Embryonic facial prominence (tissue), 1 donor: ENCODE results near the gene TMEM86B.
"Not testable (repeated sequence)": the region's sequence is repeated elsewhere in the genome, so short reads cannot be mapped to it uniquely, and the experiment has no call there.

Experiments used
- DNase-seq: peaks from one replicate; pipeline ENCODE4 v3.0.0-alpha.2; 2016; ENCODE audit errors: extremely low spot score

TMEM86B gene

GRCh38 chr19:55220525-55220924 lies 8.0 kb downstream of the TMEM86B start:
- no peak for DNase-seq

DNA sequence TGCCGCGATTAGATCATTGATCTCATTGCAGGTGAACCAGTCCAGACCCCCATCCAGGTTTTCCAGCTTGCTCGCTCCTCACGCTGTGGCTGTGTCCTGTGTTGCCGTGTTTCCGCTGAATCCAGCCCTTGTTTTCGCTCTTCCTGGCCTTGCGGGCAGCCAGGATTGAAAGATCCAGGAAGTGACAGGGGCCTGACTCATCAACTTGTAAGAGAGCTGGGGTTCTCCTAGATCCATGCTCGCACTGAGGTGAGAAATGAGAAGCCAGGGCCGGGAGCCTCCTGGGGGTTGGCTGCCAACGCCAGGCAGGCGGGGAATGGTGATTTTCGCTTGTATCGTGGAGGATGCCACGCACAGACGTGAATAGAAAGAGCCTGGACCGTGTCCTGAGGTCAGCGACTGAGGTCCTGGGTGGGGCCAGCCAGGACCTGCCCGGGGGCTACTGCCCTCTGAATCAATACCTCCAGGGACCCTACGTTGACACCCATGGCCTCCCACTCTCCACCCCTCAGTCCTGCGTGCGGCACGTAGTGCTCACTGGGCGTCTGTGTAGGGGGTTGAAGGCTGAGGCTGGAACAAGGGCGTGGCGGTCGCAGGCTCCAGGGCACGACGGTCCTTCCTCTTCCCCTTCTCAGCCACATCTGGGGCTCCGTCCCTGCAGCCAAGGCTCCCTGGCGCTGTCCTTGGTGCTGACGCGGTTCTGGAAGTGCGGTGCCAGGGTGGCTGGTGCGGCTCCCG lies 11.9 kb downstream of the TMEM86B start:
- DNase-seq: peak; percentile 11

GRCh38 chr19:55213547-55213946 lies 15.0 kb downstream of the TMEM86B start:
- no peak for DNase-seq

DNA sequence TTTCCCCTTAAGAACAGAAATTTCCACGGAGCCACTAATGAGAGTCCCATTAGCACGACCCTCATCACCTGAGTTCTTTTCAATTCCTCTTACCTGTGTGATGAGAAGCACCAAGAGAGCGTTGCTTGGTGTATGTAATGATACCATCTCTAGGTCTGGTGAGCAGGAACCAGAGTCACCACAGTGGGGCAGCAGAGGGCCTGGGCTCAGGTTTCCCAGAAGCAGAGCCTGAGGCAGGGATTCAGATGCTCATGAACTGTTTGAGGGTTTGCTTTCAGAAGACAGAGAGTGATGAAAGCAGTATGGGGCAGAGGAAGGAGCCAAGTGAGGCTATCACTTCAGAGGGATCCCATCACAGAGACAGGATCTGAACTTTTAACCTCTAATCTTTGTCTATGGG lies 16.1 kb downstream of the TMEM86B start:
- no peak for DNase-seq

DNA sequence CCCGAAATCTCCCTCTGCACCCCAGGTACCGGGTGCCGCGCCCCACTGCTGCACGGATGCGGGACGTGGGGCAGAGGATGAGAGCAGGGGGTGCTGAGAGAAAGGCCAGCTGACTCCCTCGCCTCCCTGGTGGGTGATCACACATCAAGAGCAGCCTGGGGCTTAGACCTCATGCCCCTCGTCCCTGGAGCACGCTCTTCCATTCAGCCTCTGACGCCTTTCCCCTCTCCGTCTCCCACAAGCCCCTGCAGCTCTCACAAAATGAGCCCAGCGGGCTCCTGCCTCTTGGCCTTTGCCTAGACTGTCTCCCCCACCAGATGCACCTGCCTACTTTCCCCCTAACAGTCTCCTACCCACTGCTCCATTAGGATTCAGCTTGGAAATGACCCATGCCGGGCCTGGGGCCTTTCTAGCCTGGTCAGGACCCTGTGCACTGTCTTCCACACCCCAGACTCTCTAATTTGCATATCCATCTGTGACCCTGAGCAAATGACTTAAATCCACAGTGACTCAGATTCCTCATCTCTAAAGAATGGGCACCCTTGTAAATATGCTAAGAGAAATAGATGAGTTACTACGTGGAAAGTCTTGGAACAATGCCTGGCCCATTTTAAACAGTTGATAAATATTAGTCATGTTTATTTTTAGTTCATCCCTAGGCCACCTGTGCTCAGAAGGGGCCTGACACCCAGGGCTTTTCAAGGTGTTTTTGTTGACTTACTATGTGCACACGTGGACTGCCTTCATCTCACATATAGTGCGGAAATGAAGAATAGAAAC lies 18.7 kb downstream of the TMEM86B start:
- DNase-seq: no peak

DNA sequence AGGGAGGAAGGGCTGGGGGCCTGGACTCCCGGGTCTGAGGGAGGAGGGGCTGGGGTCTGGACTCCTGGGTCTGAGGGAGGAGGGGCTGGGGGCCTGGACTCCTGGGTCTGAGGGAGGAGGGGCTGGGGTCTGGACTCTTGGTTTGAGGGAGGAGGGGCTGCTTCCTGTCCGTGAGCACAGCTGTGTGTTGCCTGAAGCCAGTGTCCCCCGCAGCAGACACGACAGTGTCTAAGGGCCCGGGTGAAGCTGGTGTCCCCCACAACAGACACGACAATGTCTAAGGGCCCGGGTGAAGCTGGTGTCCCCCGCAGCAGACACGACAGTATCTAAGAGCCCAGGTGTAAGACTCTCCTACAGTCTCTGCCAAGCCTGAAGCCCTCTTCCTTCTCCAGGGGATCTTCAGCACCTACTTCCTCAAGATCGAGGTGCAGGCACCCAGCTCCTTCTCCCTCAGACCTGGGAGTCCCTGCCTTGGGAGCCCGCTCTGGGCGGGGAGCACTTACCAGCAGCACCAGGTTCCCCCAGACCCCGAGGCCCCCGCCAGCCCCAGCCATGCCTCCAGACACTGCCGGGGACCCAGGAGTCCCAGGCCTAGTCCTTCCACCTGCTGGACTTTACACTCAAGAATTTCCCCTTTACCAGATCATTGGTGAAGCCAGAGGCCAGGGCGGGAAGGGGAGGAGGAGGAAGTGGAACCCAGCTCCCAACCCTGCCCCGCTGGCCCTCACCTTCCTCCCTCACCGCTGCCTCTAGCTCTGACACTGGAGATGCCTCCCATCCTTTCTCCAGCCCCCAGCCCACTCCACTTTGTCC lies 19.5 kb downstream of the TMEM86B start, which contains the start of gene PTPRH:
PTPRH (minus strand) TSS at position 622 of the 813 bp plus-strand sequence; CDS start at position 554, 68 bp downstream.
- no peak for DNase-seq

DNA sequence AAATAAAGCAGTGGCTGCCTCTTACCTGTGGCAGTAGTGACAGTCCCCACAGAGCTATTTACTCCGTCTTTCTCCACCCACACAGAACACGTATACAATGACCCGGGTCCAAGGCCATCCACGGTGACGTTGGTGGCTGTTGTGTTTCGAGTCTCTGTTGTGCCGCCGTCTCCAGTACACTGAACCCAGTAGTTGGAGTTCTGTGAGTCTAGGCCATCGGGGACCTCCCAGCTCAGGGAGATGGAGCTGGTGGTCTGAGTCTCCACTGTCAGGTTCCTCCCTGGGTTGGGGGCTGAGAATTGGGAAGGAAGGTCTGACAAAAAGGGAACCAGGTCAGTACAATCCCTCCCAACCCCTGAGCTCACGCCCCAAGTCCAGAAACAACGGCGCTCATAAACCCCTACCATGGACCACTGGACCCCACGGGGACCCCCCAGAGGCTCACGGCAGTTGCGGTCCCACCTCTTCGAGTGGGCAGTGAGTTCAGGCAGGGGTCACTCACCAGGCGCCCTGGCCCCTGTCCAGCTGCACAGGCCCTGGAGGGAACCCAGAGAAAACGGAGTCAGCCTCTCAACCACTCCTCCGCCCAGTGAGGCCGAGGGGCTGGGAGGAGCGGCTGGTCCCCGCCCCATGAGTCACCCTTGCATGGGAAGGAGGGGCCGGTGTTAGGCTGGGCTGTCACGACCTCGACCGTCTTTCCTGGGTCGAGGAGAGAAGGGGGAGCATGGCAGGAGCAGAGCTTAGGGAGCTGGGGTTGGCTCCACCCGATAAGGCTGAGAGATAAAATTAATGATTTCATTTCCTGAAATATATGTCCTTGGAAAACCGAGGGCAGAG lies 21.7 kb downstream of the TMEM86B start:
- DNase-seq: no peak

DNA sequence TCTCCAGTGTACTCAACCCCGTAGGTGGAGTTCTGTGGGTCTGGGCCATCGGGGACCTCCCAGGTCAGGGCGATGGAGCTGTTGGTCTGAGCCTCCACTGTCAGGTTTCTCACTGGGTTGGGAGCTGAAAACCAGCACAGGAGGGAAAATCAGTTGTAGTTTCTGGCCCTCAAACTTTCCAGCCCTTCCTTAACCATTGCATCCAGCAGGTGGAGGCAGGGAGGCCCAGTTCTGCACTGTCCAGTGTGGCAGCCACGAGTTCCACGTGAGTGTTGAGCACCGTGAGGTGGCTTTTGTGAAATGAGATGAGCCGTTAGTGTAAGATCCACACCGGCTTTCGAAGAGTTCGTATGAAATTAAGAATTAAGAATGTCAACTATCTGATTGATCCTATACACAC lies 26.4 kb downstream of the TMEM86B start:
- not testable (repeated sequence) for DNase-seq

- DNase-seq: no peak
Observed at GRCh38 chr19:55199620-55200204, 28.9 kb downstream of the TMEM86B start.

DNA sequence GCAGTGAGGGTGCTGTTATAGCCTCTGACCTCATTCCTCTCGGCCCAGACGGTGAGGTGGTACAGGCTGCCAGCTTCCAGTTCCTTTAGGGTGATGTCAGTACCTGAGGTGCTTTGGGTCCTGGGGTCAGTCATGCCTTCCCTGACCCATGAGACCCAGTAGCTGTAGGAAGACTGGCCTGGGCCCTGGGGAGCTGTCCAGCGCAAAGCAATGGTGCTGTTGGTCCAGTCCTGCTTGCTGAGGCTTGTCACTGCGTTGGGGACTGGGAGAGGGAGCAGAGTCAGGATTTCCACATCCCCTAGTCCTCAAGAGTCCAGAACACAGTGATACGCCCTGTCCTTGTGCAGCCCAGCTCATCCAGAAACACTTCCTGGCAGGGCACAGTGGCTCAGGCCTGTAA lies 29.9 kb downstream of the TMEM86B start:
- no peak for DNase-seq

- DNase-seq: no peak
Observed at GRCh38 chr19:55197528-55197927, 31.0 kb downstream of the TMEM86B start.

DNA sequence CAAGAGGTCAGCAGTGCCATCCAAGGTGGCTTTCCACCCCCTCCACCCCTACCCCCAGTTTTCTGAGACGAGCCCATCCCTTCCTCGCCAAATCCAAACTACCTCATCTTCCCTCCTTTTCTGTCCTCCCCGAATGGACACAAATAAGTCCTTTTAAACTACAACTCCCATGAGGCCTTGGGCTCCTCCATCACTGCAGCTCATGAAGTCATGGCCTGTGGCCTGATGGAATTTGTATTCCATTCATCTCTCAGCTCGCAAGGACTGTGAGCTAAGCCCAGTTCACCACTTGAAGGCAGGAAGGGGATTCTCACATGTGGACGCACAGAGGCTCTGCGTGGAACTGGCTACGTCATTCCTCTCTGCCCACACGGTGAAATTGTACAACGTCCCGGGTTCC lies 31.8 kb downstream of the TMEM86B start:
- DNase-seq: no peak

DNA sequence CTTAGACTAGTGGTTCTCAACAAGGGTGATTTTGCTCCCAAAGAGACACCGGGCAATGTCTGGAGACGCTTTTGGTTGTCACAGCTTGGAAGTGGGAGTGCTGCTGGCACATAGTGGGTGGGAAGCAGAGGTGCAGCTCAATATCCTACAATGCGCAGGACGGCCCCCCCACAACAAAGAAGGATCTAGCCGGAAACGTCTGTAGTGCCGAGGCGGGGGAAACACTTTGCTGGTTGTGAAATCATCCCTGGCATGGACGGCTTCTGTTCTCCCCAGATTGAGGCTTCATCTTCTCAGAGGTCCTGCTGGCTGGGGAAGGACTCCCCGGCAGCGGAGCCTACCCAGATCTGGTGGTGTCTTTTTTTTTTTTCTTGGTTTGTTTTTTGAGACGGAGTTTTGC lies 35.1 kb downstream of the TMEM86B start:
- DNase-seq: no peak

- DNase-seq: no peak
Observed at GRCh38 chr19:55189403-55189835, 39.1 kb downstream of the TMEM86B start.

GRCh38 chr19:55188625-55189024 lies 39.9 kb downstream of the TMEM86B start:
- no peak for DNase-seq

DNA sequence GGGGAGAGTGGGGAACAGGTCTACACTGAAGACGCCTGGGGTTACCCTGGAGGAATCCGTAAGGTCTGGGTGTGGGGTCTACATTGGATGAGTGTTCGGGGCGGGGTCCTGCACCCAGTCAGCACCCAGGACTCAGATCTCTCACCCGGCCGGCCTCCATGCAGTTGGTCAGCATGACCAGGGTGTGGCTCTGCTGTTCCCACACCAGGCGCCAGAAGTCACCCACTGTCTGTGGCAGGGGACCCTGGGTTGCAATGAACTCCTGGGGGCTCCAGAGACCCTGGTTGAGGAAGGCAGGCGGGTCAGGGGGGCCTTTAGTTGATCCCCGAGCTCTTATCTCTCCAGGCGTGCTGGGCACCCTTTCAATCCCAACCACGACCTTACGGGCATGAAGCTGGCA lies 42.5 kb downstream of the TMEM86B start:
- no peak for DNase-seq

GRCh38 chr19:55181740-55182139 lies 46.8 kb downstream of the TMEM86B start:
- no peak for DNase-seq

DNA sequence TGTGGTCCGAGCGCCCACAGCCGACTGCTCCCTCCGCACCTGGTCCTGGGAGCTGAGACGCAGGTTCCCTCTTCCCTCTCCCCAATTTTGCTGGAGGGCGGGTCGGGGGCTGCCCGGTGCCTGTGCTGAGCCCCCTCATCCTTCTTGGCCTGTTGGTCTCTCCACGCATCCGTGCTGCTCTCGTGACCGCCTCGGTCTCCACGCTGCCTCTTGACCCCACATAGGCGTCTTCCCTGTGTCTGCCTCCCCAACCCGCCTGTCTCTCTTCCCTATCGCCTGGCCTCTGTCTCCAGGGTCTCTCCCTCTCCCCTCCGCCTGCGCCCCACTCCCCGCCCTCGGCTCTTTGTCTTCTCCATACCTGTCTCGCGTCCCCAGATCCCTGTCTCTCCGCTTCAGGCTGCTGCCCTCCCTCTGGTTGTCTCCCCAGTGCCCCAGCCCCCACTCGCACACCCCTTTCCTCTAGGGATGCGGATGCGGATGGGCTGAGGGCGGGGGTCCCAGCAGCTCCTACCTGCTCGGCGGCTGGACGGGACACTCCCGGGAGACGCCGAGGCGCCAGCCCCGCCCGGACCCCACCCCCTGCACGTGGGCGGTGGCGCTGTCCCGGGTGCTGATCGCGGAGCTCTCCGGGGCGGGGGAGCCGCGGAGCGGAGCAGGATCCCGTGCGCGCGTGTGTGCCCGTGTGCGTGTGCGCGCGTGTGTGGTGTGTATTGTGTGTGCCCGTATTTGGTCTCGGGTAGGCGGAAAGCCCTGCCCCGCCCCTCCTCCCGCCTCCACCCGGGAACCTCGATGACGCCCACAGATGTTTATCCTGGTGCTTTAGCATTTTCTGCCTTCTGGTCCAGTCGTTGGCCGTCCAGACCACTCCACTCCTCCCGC lies 48.7 kb downstream of the TMEM86B start, which contains the start of gene SYT5:
SYT5 (minus strand) TSS at position 684 of the 879 bp plus-strand sequence. CDS start 1,248 bp downstream, outside the sequence.
- DNase-seq: no peak

DNA sequence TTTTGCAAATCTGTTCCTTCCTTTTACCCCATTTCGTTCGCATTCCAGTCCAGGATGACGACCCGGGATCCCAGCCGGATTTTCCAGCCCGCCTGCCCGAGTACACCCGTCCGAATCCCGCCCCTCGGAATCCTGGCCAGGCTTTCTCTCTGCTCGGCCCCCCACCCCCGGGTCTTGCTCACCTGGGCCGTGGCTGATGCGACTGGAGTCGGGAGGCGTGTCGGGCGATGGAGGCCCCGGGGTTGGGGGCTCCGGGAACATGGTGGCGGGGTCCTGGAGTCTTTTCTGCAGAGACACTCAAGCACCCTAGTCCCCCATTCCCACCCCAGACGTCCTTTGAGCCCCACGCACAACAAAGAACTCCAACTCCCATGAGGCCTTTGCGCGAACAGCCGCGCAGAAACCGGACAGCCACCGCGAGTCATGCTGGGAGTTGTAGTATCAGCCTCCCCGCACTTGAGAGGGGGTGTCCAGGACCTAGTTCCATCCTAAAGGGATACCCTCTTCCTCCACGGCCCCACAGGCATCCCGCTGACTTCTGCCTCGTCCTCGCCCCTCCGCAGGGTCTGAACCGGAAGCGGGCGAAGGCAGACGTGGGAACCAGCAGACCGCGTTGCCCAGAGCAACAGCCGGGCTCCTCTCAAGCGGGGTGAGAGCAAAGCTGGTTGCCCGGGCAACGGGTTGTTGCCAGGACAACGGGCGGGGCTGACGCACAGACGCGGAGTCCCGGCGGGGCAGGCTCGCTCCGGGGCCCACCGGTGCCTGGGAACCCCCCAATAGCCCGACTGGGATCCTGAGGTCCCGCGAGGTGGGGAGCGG lies 49.6 kb downstream of the TMEM86B start:
- no peak for DNase-seq
